Memory B cell (primary cell): Measurements from ENCODE around the gene PLXNB2.
"Not testable (repeated sequence)": the region's sequence is repeated elsewhere in the genome, so short reads cannot be mapped to it uniquely, and the experiment has no call there.

Experiments
- ATAC-seq: fragments of 150-1000 bp; cut with Tn5 transposase; 2 replicates; pipeline ENCODE4 v1.10.0; 2021; ENCODE audit warnings: low read depth, mild to moderate bottlenecking, moderate library complexity
- DNase-seq, 2 donors: peaks; one replicate each; pipeline ENCODE4 v3.0.0; 2022; ENCODE audit warnings: low spot score in 2 of 2
- H3K27ac Mint-ChIP-seq: one replicate; pipeline ENCODE4 v1.8.0; 2022; ENCODE audit warnings: mild to moderate bottlenecking, moderate library complexity, mixed read lengths
- H3K27me3 Mint-ChIP-seq: one replicate; pipeline ENCODE4 v1.8.0; 2022; ENCODE audit warnings: mixed read lengths
- H3K36me3 Mint-ChIP-seq: one replicate; pipeline ENCODE4 v1.8.0; 2022; ENCODE audit warnings: mild to moderate bottlenecking, mixed read lengths
- H3K4me1 Mint-ChIP-seq: one replicate; pipeline ENCODE4 v1.8.0; 2022; ENCODE audit warnings: mixed read lengths
- H3K4me3 Mint-ChIP-seq: one replicate; pipeline ENCODE4 v1.8.0; 2022; ENCODE audit warnings: mild to moderate bottlenecking, moderate library complexity, mixed read lengths
- H3K9me3 Mint-ChIP-seq: one replicate; pipeline ENCODE4 v1.8.0; 2022; ENCODE audit warnings: mixed read lengths

Gene PLXNB2

DNA sequence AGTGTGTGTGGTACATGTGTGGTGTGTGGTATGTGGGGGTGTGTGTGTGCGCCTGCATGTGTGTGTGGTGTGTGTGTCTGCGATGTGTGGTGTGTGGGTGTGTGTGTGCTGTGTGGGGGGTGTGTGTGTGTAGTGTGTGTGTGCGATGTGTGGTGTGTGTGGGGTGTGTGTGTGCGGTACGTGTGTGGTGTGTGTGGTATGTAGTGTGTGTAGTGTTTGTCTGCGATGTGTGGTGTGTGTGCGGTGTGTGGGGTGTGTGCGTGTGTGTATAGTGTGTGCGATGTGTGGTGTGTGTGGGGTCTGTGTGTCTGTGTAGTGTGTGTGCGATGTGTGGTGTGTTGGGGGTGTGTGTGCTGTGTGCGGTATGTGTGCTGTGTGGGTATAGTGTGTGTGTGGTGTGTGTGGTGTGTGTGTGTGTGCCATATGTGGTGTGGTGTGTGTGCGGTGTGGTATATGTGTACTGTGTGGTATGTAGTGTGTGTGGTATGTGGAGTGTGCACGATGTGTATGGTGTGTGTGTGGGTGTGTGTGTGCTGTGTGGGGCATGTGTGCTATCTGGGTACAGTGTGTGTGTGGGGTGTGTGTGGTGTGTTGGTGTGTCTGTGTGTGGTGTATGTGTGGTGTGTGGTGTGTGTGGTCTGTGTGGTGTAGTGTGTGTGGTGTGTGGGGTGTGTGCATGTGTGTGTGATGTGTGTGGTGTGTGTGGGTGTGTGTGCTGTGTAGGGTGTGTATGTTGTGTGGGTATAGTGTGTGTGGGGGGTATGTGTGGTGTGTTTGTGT lies 30.0 kb upstream of the PLXNB2 start:
- no peak for ATAC-seq
- Mint-ChIP-seq H3K36me3 (no peaks in the 10 kb centered on the region), H3K9me3 (no peaks in the 10 kb centered on the region), H3K27ac (no peak overlapping the region), H3K27me3 (no peaks in the 10 kb centered on the region), H3K4me1 (peaks cover 12% of the 10 kb centered on the region), H3K4me3 (no peak overlapping the region)
- no peak for DNase-seq

- peak; percentile 74 for ATAC-seq
- Mint-ChIP-seq H3K4me1 (peaks cover 18% of the 10 kb centered on the region), H3K27ac (peak overlapping the region; percentile 64)
- H3K36me3 Mint-ChIP-seq, DNase-seq, H3K4me3 Mint-ChIP-seq, H3K27me3 Mint-ChIP-seq, H3K9me3 Mint-ChIP-seq: not testable (repeated sequence)
Observed at GRCh38 chr22:50334433-50334832, 27.0 kb upstream of the PLXNB2 start.

DNA sequence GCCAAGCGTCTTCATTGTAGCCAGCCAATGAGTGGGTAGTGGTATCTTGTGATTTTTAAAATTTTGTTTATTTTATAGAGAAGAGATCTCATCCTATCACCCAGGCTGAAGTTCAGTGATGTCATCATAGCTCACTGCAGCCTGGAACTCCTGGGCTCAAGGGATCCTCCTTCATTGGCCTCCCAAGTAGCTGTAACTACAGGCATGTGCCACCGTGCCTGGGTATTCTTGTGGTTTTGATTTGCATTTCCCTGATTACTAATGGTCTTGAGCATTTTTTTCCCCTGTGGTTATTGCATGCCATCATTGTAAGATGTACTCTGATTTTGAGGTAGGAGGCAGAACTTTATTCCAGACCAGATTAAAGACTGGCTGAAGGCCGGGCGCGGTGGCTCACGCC lies 21.8 kb upstream of the PLXNB2 start:
- Mint-ChIP-seq H3K9me3 (no peaks in the 10 kb centered on the region), H3K27me3 (peaks cover 5% of the 10 kb centered on the region), H3K36me3 (no peaks in the 10 kb centered on the region), H3K27ac (no peak overlapping the region), H3K4me3 (no peak overlapping the region), H3K4me1 (peaks cover 23% of the 10 kb centered on the region)
- no peak for ATAC-seq
- DNase-seq, result no peak

DNA sequence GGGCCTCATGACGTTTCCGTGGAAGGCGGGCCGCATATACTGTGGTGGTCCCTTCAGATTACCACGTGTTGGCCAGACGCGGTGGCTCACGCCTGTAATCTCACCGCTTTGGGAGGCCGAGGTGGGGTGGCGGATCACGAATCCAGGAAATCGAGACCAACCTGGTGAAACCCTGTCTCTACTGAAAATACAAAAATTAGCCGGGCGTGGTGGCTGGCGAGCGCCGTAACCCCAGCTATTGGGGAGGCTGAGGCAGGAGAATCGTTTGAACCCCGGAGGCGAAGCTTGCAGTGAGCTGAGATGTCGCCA lies 20.2 kb upstream of the PLXNB2 start:
- Mint-ChIP-seq H3K36me3 (no peaks in the 10 kb centered on the region), H3K27me3 (peaks cover 5% of the 10 kb centered on the region), H3K4me1 (peaks cover 18% of the 10 kb centered on the region), H3K4me3 (peak overlapping the region; percentile 87), H3K27ac (peak overlapping the region; percentile 85), H3K9me3 (no peaks in the 10 kb centered on the region)
- ATAC-seq (no peak), DNase-seq (no peak)

- Mint-ChIP-seq H3K4me3 (peak within 1 kb of the TSS; percentile 87), H3K27me3 (peaks cover 5% of the 10 kb centered on the region), H3K36me3 (no peaks in the 10 kb centered on the region), H3K9me3 (no peaks in the 10 kb centered on the region), H3K4me1 (peaks cover 18% of the 10 kb centered on the region), H3K27ac (peak within 1 kb of the TSS; percentile 85)
- peak; percentile 51 to 77 for DNase-seq
- ATAC-seq, result peak; percentile 86
Observed at GRCh38 chr22:50326956-50327710, 19.7 kb upstream of the PLXNB2 start, which contains the start of gene DENND6B. Gene DENND6B, minus strand, starts transcription at chr22:50327012. Its CDS starts 24 bp downstream, at chr22:50326988.

GRCh38 chr22:50326225-50326955 lies 18.9 kb upstream of the PLXNB2 start:
- ATAC-seq (peak; percentile 6), DNase-seq (no peak)
- H3K4me1 Mint-ChIP-seq, result peaks cover 18% of the 10 kb centered on the region
- H3K36me3 Mint-ChIP-seq, result no peaks in the 10 kb centered on the region
- H3K9me3 Mint-ChIP-seq, result no peaks in the 10 kb centered on the region
- peaks cover 5% of the 10 kb centered on the region for H3K27me3 Mint-ChIP-seq
- peak overlapping the region; percentile 85 for H3K4me3 Mint-ChIP-seq
- H3K27ac Mint-ChIP-seq, result peak overlapping the region; percentile 39

DNA sequence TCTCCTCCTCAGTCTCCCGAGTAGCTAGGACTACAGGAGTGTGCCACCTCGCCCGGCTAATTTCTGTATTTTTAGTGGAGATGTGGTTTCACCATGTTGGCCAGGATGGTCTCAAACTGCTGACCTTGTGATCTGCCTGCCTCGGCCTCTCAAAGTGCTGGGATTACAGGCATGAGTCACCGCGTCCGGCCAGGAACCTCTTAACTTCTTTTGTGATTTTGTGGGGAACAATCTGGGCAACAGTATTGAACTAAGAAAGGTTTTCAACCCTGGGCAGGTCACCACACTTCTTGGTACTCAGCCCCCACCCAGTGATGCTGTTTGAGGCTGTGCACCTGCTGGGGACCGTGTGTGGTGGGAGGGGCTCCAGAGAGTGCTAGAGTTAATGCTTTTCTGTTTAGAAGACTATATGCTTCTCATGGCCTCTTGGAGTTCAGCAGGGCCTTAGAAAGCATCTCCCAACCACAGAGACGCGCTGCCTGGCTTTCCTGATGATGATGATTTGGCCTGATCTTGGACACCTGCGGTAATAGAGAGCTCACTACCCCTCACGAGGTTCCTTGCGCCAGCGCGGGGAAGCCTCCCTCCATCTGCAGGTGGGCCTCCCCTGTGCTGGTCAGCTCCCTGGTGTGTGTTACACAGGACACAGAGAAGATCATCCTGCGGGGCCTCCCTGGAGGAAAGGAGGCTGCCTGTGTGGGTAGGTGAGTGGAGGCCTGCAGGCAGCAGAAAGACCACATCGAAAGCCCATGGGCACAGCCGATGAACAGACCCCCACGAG lies 18.2 kb upstream of the PLXNB2 start:
- DNase-seq, result no peak
- no peak for ATAC-seq

GRCh38 chr22:50323900-50324299 lies 16.5 kb upstream of the PLXNB2 start:
- no peak overlapping the region for H3K27ac Mint-ChIP-seq
- no peak for ATAC-seq

More for the DNA sequence above, 18.2 kb upstream of the PLXNB2 start:
- H3K27ac Mint-ChIP-seq, result peak overlapping the region; percentile 39
- no peaks in the 10 kb centered on the region for H3K9me3 Mint-ChIP-seq
- H3K36me3 Mint-ChIP-seq, result no peaks in the 10 kb centered on the region
- peaks cover 12% of the 10 kb centered on the region for H3K4me1 Mint-ChIP-seq
- H3K4me3 Mint-ChIP-seq, result peak overlapping the region; percentile 85
- peaks cover 2% of the 10 kb centered on the region for H3K27me3 Mint-ChIP-seq

GRCh38 chr22:50322382-50323104 lies 15.1 kb upstream of the PLXNB2 start:
- H3K27me3 Mint-ChIP-seq, DNase-seq, H3K27ac Mint-ChIP-seq, H3K36me3 Mint-ChIP-seq, H3K4me3 Mint-ChIP-seq, ATAC-seq, H3K9me3 Mint-ChIP-seq: not testable (repeated sequence)
- H3K4me1 Mint-ChIP-seq, result peaks cover 15% of the 10 kb centered on the region

More at GRCh38 chr22:50323900-50324299, 16.5 kb upstream of the PLXNB2 start:
- Mint-ChIP-seq H3K36me3 (no peaks in the 10 kb centered on the region), H3K4me1 (peaks cover 16% of the 10 kb centered on the region), H3K27me3 (no peaks in the 10 kb centered on the region), H3K9me3 (no peaks in the 10 kb centered on the region), H3K4me3 (no peak overlapping the region)
- no peak for DNase-seq

GRCh38 chr22:50320671-50321325 lies 13.4 kb upstream of the PLXNB2 start:
- H3K9me3 Mint-ChIP-seq, result no peaks in the 10 kb centered on the region
- no peaks in the 10 kb centered on the region for H3K27me3 Mint-ChIP-seq
- DNase-seq (no peak), ATAC-seq (no peak)
- no peak overlapping the region for H3K4me3 Mint-ChIP-seq
- peaks cover 16% of the 10 kb centered on the region for H3K4me1 Mint-ChIP-seq
- H3K36me3 Mint-ChIP-seq, result no peaks in the 10 kb centered on the region
- no peak overlapping the region for H3K27ac Mint-ChIP-seq

GRCh38 chr22:50320116-50320515 lies 12.7 kb upstream of the PLXNB2 start:
- Mint-ChIP-seq H3K4me1 (peaks cover 20% of the 10 kb centered on the region), H3K27ac (no peak overlapping the region), H3K36me3 (no peaks in the 10 kb centered on the region), H3K9me3 (no peaks in the 10 kb centered on the region), H3K4me3 (no peak overlapping the region), H3K27me3 (no peaks in the 10 kb centered on the region)
- ATAC-seq (no peak), DNase-seq (no peak)

- no peak for ATAC-seq
- H3K4me3 Mint-ChIP-seq, result no peak overlapping the region
- H3K27ac Mint-ChIP-seq, result no peak overlapping the region
- H3K36me3 Mint-ChIP-seq, result no peaks in the 10 kb centered on the region
- H3K9me3 Mint-ChIP-seq, result no peaks in the 10 kb centered on the region
- no peaks in the 10 kb centered on the region for H3K27me3 Mint-ChIP-seq
- H3K4me1 Mint-ChIP-seq, result peaks cover 21% of the 10 kb centered on the region
- no peak for DNase-seq
Observed at GRCh38 chr22:50319503-50319951, 12.1 kb upstream of the PLXNB2 start.
